Stimulated activated naive CD8-positive, alpha-beta T cell treated with anti-CD3 and anti-CD28 coated beads, Interleukin-15, Interleukin-2, amounts not matched to agents 100 ng/mL and 50 ng/mL, for 24 hours (primary cell): Measurements from ENCODE around the gene NEUROD1.
A peak's percentile ranks its signal among the peaks of the same experiment; 100 is the strongest.

Source experiments
- H3K27ac Mint-ChIP-seq: one replicate; pipeline ENCODE4 v1.8.0; 2021; ENCODE audit warnings: mild to moderate bottlenecking, mixed read lengths
- H3K27me3 Mint-ChIP-seq: one replicate; pipeline ENCODE4 v1.8.0; 2021; ENCODE audit warnings: mixed read lengths
- H3K36me3 Mint-ChIP-seq: one replicate; pipeline ENCODE4 v1.8.0; 2021; ENCODE audit warnings: low read depth, mixed read lengths
- H3K4me1 Mint-ChIP-seq: one replicate; pipeline ENCODE4 v1.8.0; 2021; ENCODE audit warnings: low read depth, mixed read lengths
- H3K4me3 Mint-ChIP-seq: one replicate; pipeline ENCODE4 v1.8.0; 2021; ENCODE audit warnings: mild to moderate bottlenecking, mixed read lengths
- H3K9me3 Mint-ChIP-seq: one replicate; pipeline ENCODE4 v1.8.0; 2021; ENCODE audit warnings: mixed read lengths

NEUROD1 gene

GRCh38 chr2:181670632-181671031 lies 9.7 kb downstream of the NEUROD1 start:
- peaks cover 13% of the 10 kb centered on the region for H3K9me3 Mint-ChIP-seq
- peaks cover 45% of the 10 kb centered on the region for H3K27me3 Mint-ChIP-seq
- no peak overlapping the region for H3K27ac Mint-ChIP-seq
- no peak overlapping the region for H3K4me3 Mint-ChIP-seq
- H3K36me3 Mint-ChIP-seq = peaks cover 5% of the 10 kb centered on the region
- peaks cover 12% of the 10 kb centered on the region for H3K4me1 Mint-ChIP-seq

GRCh38 chr2:181667234-181667633 lies 13.1 kb downstream of the NEUROD1 start:
- peaks cover 33% of the 10 kb centered on the region for H3K27me3 Mint-ChIP-seq
- H3K9me3 Mint-ChIP-seq = peaks cover 15% of the 10 kb centered on the region
- H3K27ac Mint-ChIP-seq = no peak overlapping the region
- peaks cover 7% of the 10 kb centered on the region for H3K36me3 Mint-ChIP-seq
- H3K4me1 Mint-ChIP-seq = peaks cover under 1% of the 10 kb centered on the region
- H3K4me3 Mint-ChIP-seq = no peak overlapping the region

- Mint-ChIP-seq H3K27me3 (peaks cover 34% of the 10 kb centered on the region), H3K4me1 (no peaks in the 10 kb centered on the region), H3K27ac (no peak overlapping the region), H3K4me3 (no peak overlapping the region), H3K9me3 (peaks cover 15% of the 10 kb centered on the region), H3K36me3 (peaks cover 7% of the 10 kb centered on the region)
These were observed 18.0 kb downstream of the NEUROD1 start for GRCh38 chr2:181662287-181662686.

- H3K4me3 Mint-ChIP-seq = no peak overlapping the region
- H3K27ac Mint-ChIP-seq = no peak overlapping the region
- peaks cover 6% of the 10 kb centered on the region for H3K4me1 Mint-ChIP-seq
- peaks cover 42% of the 10 kb centered on the region for H3K27me3 Mint-ChIP-seq
- H3K36me3 Mint-ChIP-seq = no peaks in the 10 kb centered on the region
- no peaks in the 10 kb centered on the region for H3K9me3 Mint-ChIP-seq
These were observed 20.1 kb downstream of the NEUROD1 start for GRCh38 chr2:181660181-181660580.

- no peaks in the 10 kb centered on the region for H3K9me3 Mint-ChIP-seq
- peaks cover 6% of the 10 kb centered on the region for H3K4me1 Mint-ChIP-seq
- no peak overlapping the region for H3K27ac Mint-ChIP-seq
- peaks cover 45% of the 10 kb centered on the region for H3K27me3 Mint-ChIP-seq
- no peak overlapping the region for H3K4me3 Mint-ChIP-seq
- H3K36me3 Mint-ChIP-seq = no peaks in the 10 kb centered on the region
These were observed 21.9 kb downstream of the NEUROD1 start for GRCh38 chr2:181658444-181658843.

- Mint-ChIP-seq H3K36me3 (no peaks in the 10 kb centered on the region), H3K27ac (no peak overlapping the region), H3K4me3 (peak overlapping the region; percentile 70), H3K4me1 (peaks cover 6% of the 10 kb centered on the region), H3K27me3 (peaks cover 51% of the 10 kb centered on the region), H3K9me3 (no peaks in the 10 kb centered on the region)
These were observed 22.9 kb downstream of the NEUROD1 start for GRCh38 chr2:181657379-181657778.

GRCh38 chr2:181656450-181657291 lies 23.6 kb downstream of the NEUROD1 start, which contains the start of gene CERKL:
CERKL (minus strand) TSS chr2:181657105; CDS start chr2:181657006, 99 bp downstream.
- Mint-ChIP-seq H3K4me3 (peak within 1 kb of the TSS; percentile 70), H3K27me3 (peaks cover 56% of the 10 kb centered on the region), H3K36me3 (no peaks in the 10 kb centered on the region), H3K9me3 (no peaks in the 10 kb centered on the region), H3K27ac (no peak within 1 kb of the TSS), H3K4me1 (peaks cover 6% of the 10 kb centered on the region)

GRCh38 chr2:181655519-181655918 lies 24.8 kb downstream of the NEUROD1 start:
- Mint-ChIP-seq H3K9me3 (no peaks in the 10 kb centered on the region), H3K27ac (no peak overlapping the region), H3K36me3 (no peaks in the 10 kb centered on the region), H3K4me3 (no peak overlapping the region), H3K27me3 (peaks cover 58% of the 10 kb centered on the region), H3K4me1 (peaks cover 6% of the 10 kb centered on the region)

GRCh38 chr2:181649436-181649979 lies 30.8 kb downstream of the NEUROD1 start:
- H3K27me3 Mint-ChIP-seq = peaks cover 52% of the 10 kb centered on the region
- no peaks in the 10 kb centered on the region for H3K9me3 Mint-ChIP-seq
- no peak overlapping the region for H3K27ac Mint-ChIP-seq
- H3K36me3 Mint-ChIP-seq = no peaks in the 10 kb centered on the region
- H3K4me3 Mint-ChIP-seq = no peak overlapping the region
- no peaks in the 10 kb centered on the region for H3K4me1 Mint-ChIP-seq

GRCh38 chr2:181648478-181649155 lies 31.7 kb downstream of the NEUROD1 start:
- no peaks in the 10 kb centered on the region for H3K9me3 Mint-ChIP-seq
- no peaks in the 10 kb centered on the region for H3K36me3 Mint-ChIP-seq
- H3K27ac Mint-ChIP-seq = no peak overlapping the region
- H3K27me3 Mint-ChIP-seq = peaks cover 54% of the 10 kb centered on the region
- H3K4me1 Mint-ChIP-seq = no peaks in the 10 kb centered on the region
- no peak overlapping the region for H3K4me3 Mint-ChIP-seq

- no peak overlapping the region for H3K4me3 Mint-ChIP-seq
- no peaks in the 10 kb centered on the region for H3K36me3 Mint-ChIP-seq
- H3K4me1 Mint-ChIP-seq = no peaks in the 10 kb centered on the region
- H3K27ac Mint-ChIP-seq = no peak overlapping the region
- peaks cover 42% of the 10 kb centered on the region for H3K27me3 Mint-ChIP-seq
- H3K9me3 Mint-ChIP-seq = no peaks in the 10 kb centered on the region
These were observed 33.8 kb downstream of the NEUROD1 start for GRCh38 chr2:181646415-181646987.

- Mint-ChIP-seq H3K36me3 (no peaks in the 10 kb centered on the region), H3K27ac (no peak overlapping the region), H3K4me1 (no peaks in the 10 kb centered on the region), H3K9me3 (no peaks in the 10 kb centered on the region), H3K4me3 (no peak overlapping the region), H3K27me3 (peaks cover 28% of the 10 kb centered on the region)
These were observed 37.2 kb downstream of the NEUROD1 start for GRCh38 chr2:181643151-181643550.

- no peaks in the 10 kb centered on the region for H3K36me3 Mint-ChIP-seq
- H3K4me1 Mint-ChIP-seq = no peaks in the 10 kb centered on the region
- no peaks in the 10 kb centered on the region for H3K9me3 Mint-ChIP-seq
- peaks cover 21% of the 10 kb centered on the region for H3K27me3 Mint-ChIP-seq
- H3K27ac Mint-ChIP-seq = no peak overlapping the region
- H3K4me3 Mint-ChIP-seq = no peak overlapping the region
These were observed 38.2 kb downstream of the NEUROD1 start for GRCh38 chr2:181642086-181642485.

- H3K27ac Mint-ChIP-seq = no peak overlapping the region
- no peaks in the 10 kb centered on the region for H3K36me3 Mint-ChIP-seq
- H3K4me1 Mint-ChIP-seq = no peaks in the 10 kb centered on the region
- H3K27me3 Mint-ChIP-seq = peaks cover 3% of the 10 kb centered on the region
- H3K4me3 Mint-ChIP-seq = no peak overlapping the region
- H3K9me3 Mint-ChIP-seq = no peaks in the 10 kb centered on the region
These were observed 40.6 kb downstream of the NEUROD1 start for GRCh38 chr2:181639686-181640085.
